Measurements from ENCODE around the gene ZBED4.

ZBED4 gene

DNA sequence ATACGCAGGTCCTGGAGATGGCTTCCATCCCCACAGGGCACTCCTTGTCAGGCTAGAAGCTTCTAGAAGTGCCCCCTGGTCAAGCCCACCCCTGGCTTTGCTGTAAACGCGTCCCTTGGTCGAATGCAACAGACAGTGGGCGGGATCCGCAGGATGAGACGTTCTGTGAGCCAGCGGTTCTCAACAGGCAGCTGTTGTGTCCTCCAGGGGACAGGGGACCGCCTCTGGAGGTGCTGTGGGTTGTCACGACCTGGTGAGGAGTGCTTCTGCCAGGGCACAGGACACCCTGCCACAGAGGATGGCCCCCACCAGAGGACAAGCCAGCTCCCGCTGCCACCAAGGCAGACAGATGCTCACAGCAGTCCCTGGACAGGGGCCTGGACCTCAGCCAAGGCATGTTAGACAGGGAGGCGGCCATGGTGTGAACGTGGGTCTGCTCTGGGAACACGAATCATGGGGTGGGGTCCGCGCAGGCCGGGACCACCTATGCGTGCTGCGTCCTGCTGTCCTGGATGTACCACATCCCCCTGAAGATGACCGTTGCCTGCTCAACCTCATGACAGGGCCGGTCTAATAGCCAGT lies 76.4 kb downstream of the ZBED4 start:
- H3K9ac ChIP-seq (ENCODE audit: low read length), result no peak overlapping the region

DNA sequence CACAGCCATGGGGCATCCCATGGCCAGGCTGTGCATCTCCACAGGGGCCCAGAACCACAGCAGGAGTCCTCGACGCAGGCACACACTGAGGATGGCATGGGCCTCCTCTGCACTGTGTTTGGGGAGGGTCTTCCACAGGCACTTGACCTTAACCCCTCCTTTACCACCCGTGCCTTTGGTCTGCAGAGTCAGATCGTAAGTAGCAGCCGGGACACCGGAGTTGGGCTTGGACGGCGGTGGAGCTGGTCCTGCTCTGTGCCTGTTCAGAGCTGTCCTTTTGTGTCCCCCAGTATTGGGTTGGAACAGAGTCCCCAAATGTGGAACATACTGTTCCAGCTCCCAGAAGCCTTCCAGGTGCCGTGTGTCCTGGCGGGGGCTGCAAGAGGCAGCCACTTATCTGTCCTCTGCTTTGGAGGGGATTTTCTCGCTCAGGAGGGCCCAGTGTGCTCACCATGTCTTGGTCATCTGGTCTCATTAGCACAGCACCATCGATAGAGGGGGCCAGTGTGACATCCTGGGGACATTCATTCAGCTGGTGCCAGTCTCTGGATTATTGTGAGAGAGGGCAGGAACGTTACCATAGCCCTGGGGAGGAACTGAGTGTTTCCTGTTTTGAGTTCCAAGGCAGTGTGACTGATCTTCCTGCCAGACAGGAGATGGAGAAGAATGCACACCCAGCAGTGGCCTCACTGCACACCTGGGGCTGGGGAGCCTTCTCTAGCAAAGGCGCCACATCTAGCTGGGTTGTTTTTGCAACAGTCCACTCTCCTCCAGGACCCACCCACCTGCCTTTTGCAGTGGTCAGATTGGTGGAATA lies 77.2 kb downstream of the ZBED4 start:
- H3K27me3 ChIP-seq (ENCODE audit: control insufficient read depth in 1 of 2, insufficient read depth in 2 of 2, low read length in 2 of 2), result peaks cover 0 to 10% of the 10 kb centered on the region in 2 donors
- no peak overlapping the region for H3K4me3 ChIP-seq (ENCODE audit: low read depth in 1 of 2, low read length in 2 of 2)
- H3K9me3 ChIP-seq (ENCODE audit: low read length), result no peaks in the 10 kb centered on the region
- peaks cover 6% of the 10 kb centered on the region for H3K4me1 ChIP-seq (ENCODE audit: insufficient read depth, low read length)
- no peaks in the 10 kb centered on the region for H3K36me3 ChIP-seq (ENCODE audit: insufficient read depth, low read length)
- no peak overlapping the region for H3K27ac ChIP-seq (ENCODE audit: low read depth, low read length)
- no peak overlapping the region for H3K9ac ChIP-seq (ENCODE audit: low read length)

More for the DNA sequence above, 76.4 kb downstream of the ZBED4 start:
- Histone ChIP-seq H3K4me3 (ENCODE audit: low read depth in 1 of 2, low read length in 2 of 2) (no peak overlapping the region), H3K36me3 (ENCODE audit: insufficient read depth, low read length) (no peaks in the 10 kb centered on the region), H3K27me3 (ENCODE audit: control insufficient read depth in 1 of 2, insufficient read depth in 2 of 2, low read length in 2 of 2) (peaks cover 0 to 10% of the 10 kb centered on the region in 2 donors), H3K4me1 (ENCODE audit: insufficient read depth, low read length) (peaks cover 6% of the 10 kb centered on the region), H3K9me3 (ENCODE audit: low read length) (no peaks in the 10 kb centered on the region), H3K27ac (ENCODE audit: low read depth, low read length) (no peak overlapping the region)

DNA sequence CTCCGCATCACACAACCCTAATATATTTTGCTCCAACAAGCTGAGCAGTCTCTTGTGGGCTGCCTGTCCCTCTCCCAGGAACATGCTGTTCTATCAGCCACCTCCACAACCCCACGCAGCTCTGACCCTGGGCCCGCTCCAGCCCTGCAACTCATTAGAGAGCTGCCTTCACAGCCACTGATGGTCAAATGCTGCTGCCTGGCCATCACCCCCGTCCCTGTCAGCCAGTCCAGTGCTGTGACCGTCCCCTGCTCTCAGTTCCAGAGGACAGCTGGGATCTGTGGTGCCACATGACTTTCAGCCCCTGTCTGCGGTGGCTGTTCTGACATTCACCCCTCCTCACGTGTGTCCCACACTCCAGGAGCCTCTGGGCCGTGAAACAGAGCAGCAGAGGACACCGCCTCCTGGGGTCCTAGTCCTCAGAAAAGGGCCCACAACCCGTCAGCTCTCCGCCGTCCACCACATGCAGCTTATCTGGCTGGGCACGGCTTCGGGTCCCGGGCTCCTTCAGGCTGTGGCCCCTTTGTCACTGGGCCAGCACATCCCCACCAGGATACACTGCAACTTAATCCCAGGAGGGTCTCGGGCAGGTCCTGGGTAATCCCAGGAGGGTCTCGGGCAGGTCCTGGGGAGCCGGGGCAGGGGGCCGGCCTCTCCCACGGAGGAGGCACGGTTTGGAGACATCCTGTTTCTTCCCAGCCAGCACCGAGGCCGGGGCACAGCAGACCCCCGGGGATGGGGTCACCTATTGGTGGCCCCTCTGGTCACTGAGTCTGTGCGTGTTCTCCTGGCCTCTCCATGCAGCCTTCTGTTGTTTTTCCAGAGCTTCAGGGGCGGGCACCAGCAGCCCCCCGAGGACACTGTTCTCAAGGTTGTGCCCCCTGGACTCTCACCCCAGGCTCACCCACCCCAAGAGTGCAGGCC lies 79.9 kb downstream of the ZBED4 start:
- peak overlapping the region; percentile 72 for H3K27ac ChIP-seq (ENCODE audit: low read depth, low read length)
- H3K4me3 ChIP-seq (ENCODE audit: low read depth in 1 of 2, low read length in 2 of 2), result no peak overlapping the region
- H3K27me3 ChIP-seq (ENCODE audit: control insufficient read depth in 1 of 2, insufficient read depth in 2 of 2, low read length in 2 of 2), result peaks cover 0 to 7% of the 10 kb centered on the region in 2 donors
- H3K9ac ChIP-seq (ENCODE audit: low read length), result no peak overlapping the region
- H3K9me3 ChIP-seq (ENCODE audit: low read length), result no peaks in the 10 kb centered on the region
- no peaks in the 10 kb centered on the region for H3K36me3 ChIP-seq (ENCODE audit: insufficient read depth, low read length)
- H3K4me1 ChIP-seq (ENCODE audit: insufficient read depth, low read length), result peaks cover 21% of the 10 kb centered on the region

DNA sequence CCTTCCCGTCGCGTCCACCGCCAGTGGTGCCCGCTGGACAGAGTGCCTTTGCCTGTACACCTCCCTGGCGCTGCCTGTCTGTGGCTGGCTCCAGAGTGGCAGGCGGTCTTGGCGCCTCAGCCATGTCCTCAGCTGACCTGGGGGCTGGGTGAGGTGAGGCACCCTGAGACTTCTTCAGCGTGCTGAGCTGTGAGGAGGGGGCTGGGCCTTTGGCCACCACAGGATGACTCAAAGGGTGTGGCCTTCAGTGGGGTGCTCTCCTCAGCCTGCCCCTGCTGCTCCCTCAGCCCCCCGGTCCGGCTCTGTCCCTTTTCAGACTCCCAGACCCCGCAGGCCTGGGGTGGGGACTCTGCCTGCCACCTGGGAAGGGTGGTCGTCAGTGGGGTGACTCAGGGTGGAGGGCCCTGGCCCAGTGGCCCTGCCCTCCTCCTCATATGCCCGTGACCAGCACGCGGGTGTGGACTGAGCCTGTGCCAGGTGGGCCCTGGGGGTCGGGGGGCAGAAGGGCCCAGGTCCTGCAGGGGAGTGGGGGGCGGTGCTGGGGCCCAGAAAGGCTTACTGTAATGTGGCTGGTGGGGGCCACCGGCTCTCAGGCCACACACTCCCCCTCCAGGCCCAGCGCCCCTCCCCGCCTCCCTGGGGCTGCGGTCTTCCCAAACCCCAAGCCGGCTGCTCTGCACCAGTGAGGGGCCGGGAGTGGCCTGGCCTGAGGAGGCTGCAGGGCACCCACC lies 80.7 kb downstream of the ZBED4 start:
- H3K9me3 ChIP-seq (ENCODE audit: low read length), result no peaks in the 10 kb centered on the region
- H3K9ac ChIP-seq (ENCODE audit: low read length), result no peak overlapping the region
- H3K4me3 ChIP-seq (ENCODE audit: low read depth in 1 of 2, low read length in 2 of 2), result peak overlapping the region in 1 of 2 donors; percentile 32
- H3K4me1 ChIP-seq (ENCODE audit: insufficient read depth, low read length), result peaks cover 21% of the 10 kb centered on the region
- H3K36me3 ChIP-seq (ENCODE audit: insufficient read depth, low read length), result no peaks in the 10 kb centered on the region
- no peaks in the 10 kb centered on the region for H3K27me3 ChIP-seq (ENCODE audit: control insufficient read depth in 1 of 2, insufficient read depth in 2 of 2, low read length in 2 of 2)
- H3K27ac ChIP-seq (ENCODE audit: low read depth, low read length), result peak overlapping the region; percentile 72

DNA sequence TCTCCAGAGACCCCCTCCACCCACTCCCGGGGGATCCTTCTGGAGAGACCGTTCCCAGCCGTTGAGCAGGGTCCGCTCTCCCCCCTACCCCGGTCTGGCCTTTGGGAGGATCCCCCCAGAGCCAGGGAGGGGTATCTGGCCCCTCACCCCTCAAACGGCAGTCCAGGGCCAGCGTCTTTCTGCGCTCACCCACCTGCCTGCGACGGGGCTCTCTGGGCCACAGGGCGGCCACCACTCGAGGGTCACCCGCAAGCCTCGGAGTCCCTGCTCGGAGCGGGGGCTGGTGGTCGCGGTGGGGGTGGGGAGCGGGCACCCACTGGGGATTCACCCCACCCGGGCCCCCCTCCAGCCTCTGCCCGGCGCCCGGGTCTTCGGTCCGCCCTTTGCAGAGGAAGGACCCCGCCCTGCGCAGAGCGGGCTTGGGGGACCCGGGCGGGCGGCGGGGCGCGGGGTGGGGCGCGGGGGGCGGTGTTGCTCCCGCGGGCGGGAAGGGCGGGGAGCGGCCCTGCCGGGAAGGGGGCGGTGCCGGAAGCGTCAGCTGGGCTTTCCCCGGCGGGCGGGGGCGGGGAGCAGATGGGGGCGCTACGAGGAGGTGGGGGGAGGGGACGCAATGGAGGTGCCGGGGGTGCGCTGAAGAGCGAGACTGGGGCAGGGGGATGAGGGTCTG lies 81.4 kb downstream of the ZBED4 start:
- Histone ChIP-seq H3K9ac (ENCODE audit: low read length) (no peak overlapping the region), H3K4me3 (ENCODE audit: low read depth in 1 of 2, low read length in 2 of 2) (peak overlapping the region in 1 of 2 donors; percentile 32), H3K4me1 (ENCODE audit: insufficient read depth, low read length) (peaks cover 16% of the 10 kb centered on the region), H3K27me3 (ENCODE audit: control insufficient read depth in 1 of 2, insufficient read depth in 2 of 2, low read length in 2 of 2) (no peaks in the 10 kb centered on the region), H3K9me3 (ENCODE audit: low read length) (no peaks in the 10 kb centered on the region), H3K27ac (ENCODE audit: low read depth, low read length) (peak overlapping the region; percentile 72), H3K36me3 (ENCODE audit: insufficient read depth, low read length) (no peaks in the 10 kb centered on the region)

DNA sequence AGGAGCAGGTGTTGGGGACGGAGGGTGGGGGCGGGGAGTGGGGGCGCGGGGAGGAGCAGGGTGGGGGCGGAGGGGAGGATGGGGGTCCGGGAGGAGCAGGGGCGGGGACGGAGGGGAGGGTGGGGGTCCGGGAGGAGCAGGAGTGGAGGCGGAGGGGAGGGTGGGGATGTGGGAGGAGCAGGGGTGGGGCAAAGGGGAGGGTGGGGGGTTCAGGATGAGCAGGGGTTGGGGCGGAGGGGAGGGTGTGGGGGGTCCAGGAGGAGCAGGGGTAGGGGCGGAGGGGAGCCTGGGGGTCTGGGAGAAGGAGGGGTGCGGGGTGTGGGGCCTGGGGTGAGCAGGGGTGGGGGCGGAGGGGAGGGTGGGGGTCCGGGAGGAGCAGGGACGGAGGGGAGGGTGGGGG lies 81.9 kb downstream of the ZBED4 start:
- Histone ChIP-seq H3K4me1 (ENCODE audit: insufficient read depth, low read length) (peaks cover 15% of the 10 kb centered on the region), H3K36me3 (ENCODE audit: insufficient read depth, low read length) (no peaks in the 10 kb centered on the region), H3K9me3 (ENCODE audit: low read length) (no peaks in the 10 kb centered on the region), H3K27ac (ENCODE audit: low read depth, low read length) (no peak overlapping the region), H3K27me3 (ENCODE audit: control insufficient read depth in 1 of 2, insufficient read depth in 2 of 2, low read length in 2 of 2) (no peaks in the 10 kb centered on the region), H3K4me3 (ENCODE audit: low read depth in 1 of 2, low read length in 2 of 2) (no peak overlapping the region), H3K9ac (ENCODE audit: low read length) (no peak overlapping the region)

DNA sequence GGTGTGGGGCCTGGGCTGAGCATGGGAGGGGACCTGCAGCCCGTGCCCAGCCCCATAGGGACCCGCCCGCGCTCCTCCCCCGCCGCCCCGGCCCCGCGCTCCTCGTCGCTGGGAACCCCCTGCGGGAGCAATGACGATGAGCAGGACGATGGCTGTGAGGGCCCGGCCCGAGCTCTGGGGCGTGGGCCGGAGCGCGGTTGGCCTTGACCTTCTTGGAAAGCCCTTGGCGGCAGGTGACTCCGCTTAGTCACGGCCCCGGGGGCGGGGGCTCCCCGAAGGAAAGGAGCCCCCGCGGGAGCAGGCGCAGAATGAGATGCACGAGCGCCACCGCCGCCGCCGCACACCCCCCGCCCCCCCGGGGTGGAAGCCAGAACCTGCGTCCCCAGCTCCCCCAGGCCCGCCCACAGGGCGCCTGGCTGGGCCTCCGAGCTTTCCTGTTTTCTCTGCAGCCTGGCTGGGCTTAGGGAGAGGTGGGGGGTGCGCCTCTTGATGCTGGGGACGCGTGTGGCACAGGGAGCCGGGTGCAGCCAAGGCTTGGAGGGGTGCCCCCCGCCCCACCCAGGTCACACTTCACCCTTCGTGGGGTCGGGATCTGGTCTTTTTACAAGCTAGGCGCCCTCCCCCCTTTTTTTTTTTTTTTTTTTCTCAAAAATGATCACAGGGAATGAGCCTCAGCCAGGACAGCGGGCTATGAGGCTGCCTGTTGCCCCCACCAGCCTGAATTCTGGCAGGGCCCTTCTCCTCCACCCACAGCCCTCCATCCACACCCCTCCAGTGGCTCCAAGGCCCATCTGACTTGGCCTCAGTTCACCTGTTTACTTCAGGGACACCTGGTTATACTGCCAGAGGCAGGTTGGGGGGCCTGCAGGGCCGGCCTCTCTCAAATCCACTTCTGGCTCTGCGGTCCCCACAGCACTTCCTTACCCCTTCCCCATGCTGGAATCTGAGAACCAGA lies 82.7 kb downstream of the ZBED4 start:
- Histone ChIP-seq H3K4me1 (ENCODE audit: insufficient read depth, low read length) (peaks cover 15% of the 10 kb centered on the region), H3K27me3 (ENCODE audit: control insufficient read depth in 1 of 2, insufficient read depth in 2 of 2, low read length in 2 of 2) (no peaks in the 10 kb centered on the region), H3K4me3 (ENCODE audit: low read depth in 1 of 2, low read length in 2 of 2) (peak overlapping the region; percentile 32 to 38), H3K36me3 (ENCODE audit: insufficient read depth, low read length) (no peaks in the 10 kb centered on the region), H3K9me3 (ENCODE audit: low read length) (no peaks in the 10 kb centered on the region), H3K9ac (ENCODE audit: low read length) (peak overlapping the region; percentile 20), H3K27ac (ENCODE audit: low read depth, low read length) (peak overlapping the region; percentile 63)

DNA sequence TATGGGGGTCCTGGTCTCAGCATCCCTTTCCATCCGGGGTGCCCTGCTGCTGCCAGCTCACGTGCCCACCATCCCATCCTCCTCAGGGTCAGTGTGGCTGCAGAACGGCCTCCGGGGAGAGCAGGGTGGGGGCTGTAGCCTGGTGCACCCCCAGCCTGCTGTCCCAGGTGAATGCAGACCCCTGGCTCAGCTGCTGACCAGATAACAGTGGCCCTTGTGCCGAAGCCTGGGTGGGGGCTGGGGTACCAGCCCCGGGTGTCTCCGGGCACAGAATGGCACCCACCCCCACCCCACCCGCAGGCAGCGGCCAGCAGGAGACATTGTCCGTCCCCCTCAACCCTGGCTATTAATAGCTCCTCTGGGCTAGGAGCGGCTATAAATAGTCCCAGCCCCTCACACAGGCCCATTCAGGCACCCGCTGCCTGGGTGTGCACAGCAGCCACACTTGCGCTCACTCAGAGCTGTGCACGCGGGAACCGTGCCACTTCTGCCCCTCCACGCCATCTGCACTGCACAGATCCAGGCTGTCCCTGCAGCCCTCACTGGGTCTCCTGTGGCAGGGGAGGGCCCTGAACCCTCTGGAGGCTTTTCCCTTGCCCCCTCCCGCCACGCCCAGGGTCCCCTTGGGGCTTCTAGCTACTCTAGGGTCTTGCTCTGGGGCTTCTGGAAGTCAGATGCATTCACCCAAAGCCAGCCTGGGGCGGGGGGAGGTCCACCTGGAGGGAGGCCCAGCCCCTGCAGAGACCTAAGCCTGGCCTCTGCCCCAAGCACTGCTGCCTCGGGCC lies 83.5 kb downstream of the ZBED4 start:
- H3K36me3 ChIP-seq (ENCODE audit: insufficient read depth, low read length), result no peaks in the 10 kb centered on the region
- peaks cover 15% of the 10 kb centered on the region for H3K4me1 ChIP-seq (ENCODE audit: insufficient read depth, low read length)
- peak overlapping the region; percentile 20 for H3K9ac ChIP-seq (ENCODE audit: low read length)
- H3K27me3 ChIP-seq (ENCODE audit: control insufficient read depth in 1 of 2, insufficient read depth in 2 of 2, low read length in 2 of 2), result no peaks in the 10 kb centered on the region
- H3K4me3 ChIP-seq (ENCODE audit: low read depth in 1 of 2, low read length in 2 of 2), result peak overlapping the region in 1 of 2 donors; percentile 32
- H3K27ac ChIP-seq (ENCODE audit: low read depth, low read length), result peak overlapping the region; percentile 63
- no peaks in the 10 kb centered on the region for H3K9me3 ChIP-seq (ENCODE audit: low read length)

DNA sequence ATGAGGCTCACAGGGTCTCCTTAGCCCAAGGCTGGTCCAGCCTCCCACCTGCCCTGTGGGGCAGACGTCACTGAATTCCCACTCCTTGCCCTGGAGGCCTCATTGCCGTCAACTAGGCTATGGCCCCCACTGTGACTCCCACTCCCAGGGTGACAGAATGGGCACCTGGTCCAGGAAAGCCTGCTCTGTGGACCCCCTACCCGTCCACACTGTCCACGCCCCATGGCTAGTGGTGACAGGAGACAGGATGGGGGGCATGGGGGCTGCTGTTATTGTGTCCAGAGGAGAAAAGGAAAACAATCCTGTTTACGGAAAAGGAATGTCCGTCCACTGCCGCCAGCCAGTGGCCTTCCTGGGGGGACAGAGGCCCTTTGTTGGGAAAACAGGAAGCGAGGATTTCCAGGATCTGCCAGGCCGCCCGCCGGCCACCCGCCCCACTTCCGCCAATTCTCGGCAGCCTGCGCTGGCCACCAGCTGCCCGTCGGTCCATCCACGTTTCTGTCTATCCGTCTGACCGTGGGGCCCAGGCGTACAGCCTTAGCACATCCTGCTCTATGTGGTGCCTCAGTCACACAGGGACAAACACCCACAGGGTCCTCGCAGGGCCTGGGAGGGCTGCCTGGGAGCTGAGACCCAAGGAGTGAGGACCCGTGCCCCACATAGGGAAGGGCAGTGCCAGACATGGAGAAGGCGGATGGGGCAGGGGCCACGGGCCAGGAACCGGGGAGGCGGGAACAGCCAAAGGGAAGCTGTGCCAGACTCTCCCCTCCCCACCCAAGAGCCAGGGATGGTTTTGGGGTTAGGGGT lies 84.3 kb downstream of the ZBED4 start:
- Histone ChIP-seq H3K9ac (ENCODE audit: low read length) (no peak overlapping the region), H3K4me1 (ENCODE audit: insufficient read depth, low read length) (peaks cover 15% of the 10 kb centered on the region), H3K4me3 (ENCODE audit: low read depth in 1 of 2, low read length in 2 of 2) (no peak overlapping the region)

More for the DNA sequence above, 84.3 kb downstream of the ZBED4 start:
- Histone ChIP-seq H3K27ac (ENCODE audit: low read depth, low read length) (no peak overlapping the region), H3K9me3 (ENCODE audit: low read length) (no peaks in the 10 kb centered on the region), H3K36me3 (ENCODE audit: insufficient read depth, low read length) (no peaks in the 10 kb centered on the region), H3K27me3 (ENCODE audit: control insufficient read depth in 1 of 2, insufficient read depth in 2 of 2, low read length in 2 of 2) (no peaks in the 10 kb centered on the region)

All from muscle layer of colon (tissue), 2 donors.